B cell (primary cell): ENCODE results near the gene OSBP2.

Experiments
- EZH2 ChIP-seq: IDR thresholded peaks from 2 replicates; pipeline ENCODE4 v1.6.1; 2012; ENCODE audit warnings: borderline replicate concordance, low read depth, mild to moderate bottlenecking, moderate library complexity, low read length; ENCODE audit not compliant: insufficient read depth, poor library complexity, severe bottlenecking
- TF ChIP-seq, protein P1 (sequence below): fragments of 200-600 bp; IDR thresholded peaks from one replicate; pipeline ENCODE4 v1.8.0; 2022; ENCODE audit warnings: antibody characterized with exemption, mild to moderate bottlenecking

DNA sequence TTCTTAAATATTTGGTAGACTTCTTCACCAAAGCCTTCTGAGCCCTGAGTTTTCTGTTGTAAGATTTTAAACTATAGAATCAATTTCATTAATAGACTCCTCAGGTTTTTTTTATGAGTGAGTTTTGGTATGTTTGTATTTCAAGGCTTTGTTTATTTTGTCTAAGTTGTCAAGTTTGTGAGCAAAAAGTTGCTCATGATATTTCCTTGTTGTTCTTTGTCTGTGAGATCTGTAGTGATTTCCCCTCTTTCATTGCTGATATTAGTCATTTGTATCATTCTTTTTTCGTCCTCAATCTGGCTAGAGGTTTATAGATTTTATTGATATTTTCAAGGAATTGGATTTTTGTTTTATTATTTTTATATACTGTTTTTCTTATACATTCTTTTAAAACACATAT lies 152.9 kb downstream of the OSBP2 start:
- TF ChIP-seq, protein P1, sequence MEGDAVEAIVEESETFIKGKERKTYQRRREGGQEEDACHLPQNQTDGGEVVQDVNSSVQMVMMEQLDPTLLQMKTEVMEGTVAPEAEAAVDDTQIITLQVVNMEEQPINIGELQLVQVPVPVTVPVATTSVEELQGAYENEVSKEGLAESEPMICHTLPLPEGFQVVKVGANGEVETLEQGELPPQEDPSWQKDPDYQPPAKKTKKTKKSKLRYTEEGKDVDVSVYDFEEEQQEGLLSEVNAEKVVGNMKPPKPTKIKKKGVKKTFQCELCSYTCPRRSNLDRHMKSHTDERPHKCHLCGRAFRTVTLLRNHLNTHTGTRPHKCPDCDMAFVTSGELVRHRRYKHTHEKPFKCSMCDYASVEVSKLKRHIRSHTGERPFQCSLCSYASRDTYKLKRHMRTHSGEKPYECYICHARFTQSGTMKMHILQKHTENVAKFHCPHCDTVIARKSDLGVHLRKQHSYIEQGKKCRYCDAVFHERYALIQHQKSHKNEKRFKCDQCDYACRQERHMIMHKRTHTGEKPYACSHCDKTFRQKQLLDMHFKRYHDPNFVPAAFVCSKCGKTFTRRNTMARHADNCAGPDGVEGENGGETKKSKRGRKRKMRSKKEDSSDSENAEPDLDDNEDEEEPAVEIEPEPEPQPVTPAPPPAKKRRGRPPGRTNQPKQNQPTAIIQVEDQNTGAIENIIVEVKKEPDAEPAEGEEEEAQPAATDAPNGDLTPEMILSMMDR: no peak
- TF ChIP-seq EZH2: no peak
